ENCODE measurements around the gene APOD. TPM values are rescaled to one million over a fixed set of nuclear protein-coding genes. Genes with fewer than 3 reads are reported as not detected.
A peak's percentile ranks its signal among the peaks of the same experiment; 100 is the strongest.
"Not testable (repeated sequence)": the region's sequence is repeated elsewhere in the genome, so short reads cannot be mapped to it uniquely, and the experiment has no call there.

Gene APOD
- total RNA-seq, 1 donor from 2014 or later = 1.6 TPM

- not testable (repeated sequence) for H3K9me3 Mint-ChIP-seq
These were observed 40.4 kb upstream of the APOD start for GRCh38 chr3:195624171-195624570.

GRCh38 chr3:195623217-195623965 is 39.7 kb upstream of the APOD start:
- DNase-seq (ENCODE audit: extremely low spot score, unreplicated experiment); H3K9me3 Mint-ChIP-seq; H3K27ac Mint-ChIP-seq; H3K4me3 Mint-ChIP-seq; H3K4me1 Mint-ChIP-seq (ENCODE audit: unreplicated experiment); H3K36me3 Mint-ChIP-seq: not testable (repeated sequence)
- peaks cover 12% of the 10 kb centered on the region for H3K27me3 Mint-ChIP-seq

More at GRCh38 chr3:195624171-195624570, 40.4 kb upstream of the APOD start:
- H3K4me1 Mint-ChIP-seq (ENCODE audit: unreplicated experiment); H3K36me3 Mint-ChIP-seq; DNase-seq (ENCODE audit: extremely low spot score, unreplicated experiment); H3K27ac Mint-ChIP-seq; H3K4me3 Mint-ChIP-seq: not testable (repeated sequence)
- peaks cover 14% of the 10 kb centered on the region for H3K27me3 Mint-ChIP-seq

GRCh38 chr3:195622523-195623170 is 38.9 kb upstream of the APOD start:
- not testable (repeated sequence) for H3K27ac Mint-ChIP-seq; H3K9me3 Mint-ChIP-seq; H3K27me3 Mint-ChIP-seq; H3K4me1 Mint-ChIP-seq (ENCODE audit: unreplicated experiment); H3K4me3 Mint-ChIP-seq; DNase-seq (ENCODE audit: extremely low spot score, unreplicated experiment); H3K36me3 Mint-ChIP-seq

- H3K27ac Mint-ChIP-seq; H3K36me3 Mint-ChIP-seq; H3K4me1 Mint-ChIP-seq (ENCODE audit: unreplicated experiment); H3K27me3 Mint-ChIP-seq; DNase-seq (ENCODE audit: extremely low spot score, unreplicated experiment); H3K4me3 Mint-ChIP-seq; H3K9me3 Mint-ChIP-seq: not testable (repeated sequence)
These were observed 38.3 kb upstream of the APOD start for GRCh38 chr3:195622012-195622411.

- not testable (repeated sequence) for H3K36me3 Mint-ChIP-seq; H3K4me3 Mint-ChIP-seq; H3K4me1 Mint-ChIP-seq (ENCODE audit: unreplicated experiment); H3K27me3 Mint-ChIP-seq; H3K9me3 Mint-ChIP-seq; DNase-seq (ENCODE audit: extremely low spot score, unreplicated experiment); H3K27ac Mint-ChIP-seq
These were observed 37.4 kb upstream of the APOD start for GRCh38 chr3:195621095-195621494.

GRCh38 chr3:195620476-195620875 is 36.7 kb upstream of the APOD start:
- DNase-seq (ENCODE audit: extremely low spot score, unreplicated experiment); H3K9me3 Mint-ChIP-seq; H3K4me3 Mint-ChIP-seq; H3K4me1 Mint-ChIP-seq (ENCODE audit: unreplicated experiment); H3K27me3 Mint-ChIP-seq; H3K27ac Mint-ChIP-seq; H3K36me3 Mint-ChIP-seq: not testable (repeated sequence)

GRCh38 chr3:195619591-195620369 is 36.0 kb upstream of the APOD start:
- not testable (repeated sequence) for H3K27ac Mint-ChIP-seq; H3K4me1 Mint-ChIP-seq (ENCODE audit: unreplicated experiment); DNase-seq (ENCODE audit: extremely low spot score, unreplicated experiment); H3K36me3 Mint-ChIP-seq; H3K4me3 Mint-ChIP-seq; H3K9me3 Mint-ChIP-seq; H3K27me3 Mint-ChIP-seq

GRCh38 chr3:195617784-195618659 is 34.3 kb upstream of the APOD start:
- H3K27ac Mint-ChIP-seq = peak overlapping the region; percentile 31
- H3K36me3 Mint-ChIP-seq; H3K27me3 Mint-ChIP-seq; DNase-seq (ENCODE audit: extremely low spot score, unreplicated experiment); H3K4me3 Mint-ChIP-seq; H3K4me1 Mint-ChIP-seq (ENCODE audit: unreplicated experiment); H3K9me3 Mint-ChIP-seq: not testable (repeated sequence)

- DNase-seq (ENCODE audit: extremely low spot score, unreplicated experiment); H3K27ac Mint-ChIP-seq; H3K4me3 Mint-ChIP-seq; H3K4me1 Mint-ChIP-seq (ENCODE audit: unreplicated experiment); H3K9me3 Mint-ChIP-seq; H3K36me3 Mint-ChIP-seq; H3K27me3 Mint-ChIP-seq: not testable (repeated sequence)
These were observed 33.4 kb upstream of the APOD start for GRCh38 chr3:195617134-195617533.

Data from type B pancreatic cell (in vitro differentiated cells).